Mesenchymal stem cell (in vitro differentiated cells and primary cell): ENCODE data around the gene LENG8.
A peak's percentile ranks its signal among the peaks of the same experiment; 100 is the strongest.
"Not testable (repeated sequence)": the region's sequence is repeated elsewhere in the genome, so short reads cannot be mapped to it uniquely, and the experiment has no call there.

ENCODE experiments used
- DNase-seq: peaks from one replicate; pipeline ENCODE4 v3.0.0-alpha.2; 2013
- H2AFZ ChIP-seq: one replicate; pipeline ENCODE4 v1.6.1; 2013; ENCODE audit warnings: low read depth, mild to moderate bottlenecking, control low read depth, inconsistent platforms, low read length, moderate library complexity
- H2AK5ac ChIP-seq: 2 replicates; pipeline ENCODE4 v1.6.1; 2013; ENCODE audit warnings: low read length, moderate library complexity, mild to moderate bottlenecking, inconsistent platforms; ENCODE audit not compliant: severe bottlenecking
- H2BK120ac ChIP-seq: one replicate; pipeline ENCODE4 v1.6.1; 2013; ENCODE audit warnings: low read depth, mild to moderate bottlenecking, inconsistent platforms, low read length, moderate library complexity
- H2BK12ac ChIP-seq, 2 experiments: one replicate each; pipeline ENCODE4 v1.6.1; 2013; ENCODE audit warnings: inconsistent platforms in 2 of 2, low read length in 2 of 2, mild to moderate bottlenecking in 2 of 2, moderate library complexity in 2 of 2, control low read depth in 1 of 2
- H2BK15ac ChIP-seq: one replicate; pipeline ENCODE4 v1.6.1; 2013; ENCODE audit warnings: mild to moderate bottlenecking, low read depth, inconsistent platforms; ENCODE audit not compliant: poor library complexity, severe bottlenecking
- H2BK5ac ChIP-seq: 2 replicates; pipeline ENCODE4 v1.6.1; 2013; ENCODE audit warnings: low read depth, mild to moderate bottlenecking, low read length, control low read depth, inconsistent platforms; ENCODE audit not compliant: poor library complexity, severe bottlenecking
- H3K14ac ChIP-seq, 2 experiments: one replicate each; pipeline ENCODE4 v1.6.1; 2013; ENCODE audit warnings: inconsistent platforms in 2 of 2, low read length in 2 of 2, control low read depth in 1 of 2, mild to moderate bottlenecking in 1 of 2, moderate library complexity in 1 of 2
- H3K18ac ChIP-seq, 2 experiments: one replicate each; pipeline ENCODE4 v1.6.1; 2013; ENCODE audit warnings: inconsistent platforms in 2 of 2, low read length in 2 of 2, control low read depth in 1 of 2, low read depth in 1 of 2, mild to moderate bottlenecking in 1 of 2
- H3K23ac ChIP-seq, 2 experiments: one replicate each; pipeline ENCODE4 v1.6.1; 2013; ENCODE audit warnings: inconsistent platforms in 2 of 2, low read length in 2 of 2, mild to moderate bottlenecking in 2 of 2, moderate library complexity in 2 of 2, control low read depth in 1 of 2
- H3K27ac ChIP-seq: 2 replicates; pipeline ENCODE4 v1.5.1; 2013; ENCODE audit warnings: mild to moderate bottlenecking, moderate library complexity, low read length, control low read depth, inconsistent platforms; ENCODE audit not compliant: poor library complexity, severe bottlenecking
- H3K27me3 ChIP-seq, 2 experiments: 2 replicates each; pipeline versions ENCODE4 v1.6.1 to v1.7.0; 2013; ENCODE audit warnings: low read length in 2 of 2, mild to moderate bottlenecking in 2 of 2, moderate library complexity in 2 of 2, control low read depth in 1 of 2, inconsistent platforms in 1 of 2; ENCODE audit not compliant: control insufficient read depth in 1 of 2, insufficient read depth in 1 of 2
- H3K36me3 ChIP-seq, 2 experiments: 2 replicates each; pipeline versions ENCODE4 v1.6.1 to v1.7.0; 2013; ENCODE audit warnings: low read length in 2 of 2, control low read depth in 1 of 2, inconsistent platforms in 1 of 2, low read depth in 1 of 2, mild to moderate bottlenecking in 1 of 2; ENCODE audit not compliant: insufficient read depth in 2 of 2, control insufficient read depth in 1 of 2
- H3K4ac ChIP-seq, 2 experiments: one replicate each; pipeline ENCODE4 v1.6.1; 2013; ENCODE audit warnings: inconsistent platforms in 2 of 2, low read length in 2 of 2, mild to moderate bottlenecking in 2 of 2, moderate library complexity in 2 of 2, control low read depth in 1 of 2, low read depth in 1 of 2
- H3K4me1 ChIP-seq: 2 replicates; pipeline ENCODE4 v1.6.1; 2013; ENCODE audit warnings: low read depth, low read length, control low read depth; ENCODE audit not compliant: control insufficient read depth, insufficient read depth
- H3K4me2 ChIP-seq: 2 replicates; pipeline ENCODE4 v1.6.1; 2013; ENCODE audit warnings: low read length, mild to moderate bottlenecking, inconsistent platforms; ENCODE audit not compliant: poor library complexity, severe bottlenecking
- H3K4me3 ChIP-seq, 2 experiments: 2 replicates each; pipeline versions ENCODE4 v1.5.1 to v1.7.0; 2013; ENCODE audit warnings: low read length in 2 of 2, mild to moderate bottlenecking in 2 of 2, control low read depth in 1 of 2, low read depth in 1 of 2; ENCODE audit not compliant: insufficient read depth in 1 of 2
- H3K79me1 ChIP-seq: replicated peaks from 2 replicates; pipeline ENCODE4 v1.6.1; 2013; ENCODE audit warnings: mild to moderate bottlenecking, control low read depth, low read length, inconsistent platforms; ENCODE audit not compliant: poor library complexity, severe bottlenecking
- H3K9ac ChIP-seq: 2 replicates; pipeline ENCODE4 v1.7.0; 2013; ENCODE audit warnings: mild to moderate bottlenecking, low read length, moderate library complexity
- H3K9me3 ChIP-seq: 2 replicates; pipeline ENCODE4 v1.7.0; 2013; ENCODE audit warnings: mild to moderate bottlenecking, low read length; ENCODE audit not compliant: control insufficient read depth
- H4K8ac ChIP-seq: one replicate; pipeline ENCODE4 v1.6.1; 2013; ENCODE audit warnings: inconsistent platforms, mild to moderate bottlenecking, low read length, moderate library complexity
- H4K91ac ChIP-seq: one replicate; pipeline ENCODE4 v1.6.1; 2013; ENCODE audit warnings: mild to moderate bottlenecking, low read length, inconsistent platforms
- WGBS: methylation state at CpG from one replicate; pipeline ENCODE4 v1.1.7; 2013; ENCODE audit warnings: mixed read lengths; 5-methylcytosine and 5-hydroxymethylcytosine counted together

Gene LENG8

GRCh38 chr19:54464044-54464629 is 15.1 kb downstream of the LENG8 start:
- Histone ChIP-seq H2BK15ac (no peak overlapping the region), H2AFZ (peak overlapping the region; percentile 31), H3K27ac (peak overlapping the region; percentile 98), H3K4ac (peak overlapping the region; percentile 64 to 66), H3K79me1 (peaks cover 4% of the 10 kb centered on the region), H2BK12ac (no peak overlapping the region), H3K27me3 (no peaks in the 10 kb centered on the region), H3K23ac (no peak overlapping the region), H2BK120ac (no peak overlapping the region), H2AK5ac (no peak overlapping the region), H2BK5ac (peak overlapping the region; percentile 94), H3K36me3 (peaks cover 30 to 45% of the 10 kb centered on the region in 2 experiments), H3K18ac (peak overlapping the region; percentile 64 to 89), H4K91ac (no peak overlapping the region), H3K14ac (no peak overlapping the region), H3K4me2 (peak overlapping the region; percentile 94), H3K9me3 (no peaks in the 10 kb centered on the region), H3K4me3 (peak overlapping the region; percentile 60 to 80), H3K9ac (peak overlapping the region; percentile 63), H4K8ac (peak overlapping the region; percentile 4), H3K4me1 (peaks cover 42% of the 10 kb centered on the region)
- DNase-seq = peak; percentile 92
- 1% methylated on average over 26 of the region's 26 CpGs for WGBS

GRCh38 chr19:54464630-54465425 is 15.8 kb downstream of the LENG8 start:
- Histone ChIP-seq H3K4ac (peak overlapping the region; percentile 66 to 71), H3K4me1 (peaks cover 35% of the 10 kb centered on the region), H2BK15ac (peak overlapping the region; percentile 93), H3K4me3 (peak overlapping the region; percentile 60 to 80), H3K9ac (peak overlapping the region; percentile 63), H3K36me3 (peaks cover 24 to 38% of the 10 kb centered on the region in 2 experiments), H3K79me1 (peaks cover 4% of the 10 kb centered on the region), H3K9me3 (no peaks in the 10 kb centered on the region), H2AK5ac (no peak overlapping the region), H2BK12ac (peak overlapping the region in 1 of 2 experiments; percentile 85), H4K8ac (peak overlapping the region; percentile 88), H3K14ac (no peak overlapping the region), H3K23ac (no peak overlapping the region), H3K4me2 (peak overlapping the region; percentile 94), H3K18ac (peak overlapping the region; percentile 55 to 92), H3K27ac (peak overlapping the region; percentile 98), H4K91ac (peak overlapping the region; percentile 85), H2BK5ac (peak overlapping the region; percentile 94), H3K27me3 (peaks cover 0 to 5% of the 10 kb centered on the region in 2 experiments), H2BK120ac (peak overlapping the region; percentile 58), H2AFZ (peak overlapping the region; percentile 76)
- WGBS = 20% methylated on average over 71 of the region's 87 CpGs
- peak; percentile 90 for DNase-seq

- Histone ChIP-seq H3K23ac (no peak overlapping the region), H3K4me3 (no peak overlapping the region), H3K4ac (no peak overlapping the region), H2BK5ac (no peak overlapping the region), H4K91ac (peak overlapping the region; percentile 58), H2AFZ (no peak overlapping the region), H2BK15ac (no peak overlapping the region), H3K14ac (no peak overlapping the region), H3K27me3 (peaks cover 1 to 11% of the 10 kb centered on the region in 2 experiments), H3K36me3 (peaks cover 19 to 31% of the 10 kb centered on the region in 2 experiments), H3K4me2 (no peak overlapping the region), H3K27ac (no peak overlapping the region), H2AK5ac (no peak overlapping the region), H3K9me3 (no peaks in the 10 kb centered on the region), H3K79me1 (peaks cover 4% of the 10 kb centered on the region), H3K18ac (no peak overlapping the region), H3K9ac (no peak overlapping the region), H4K8ac (peak overlapping the region; percentile 88), H2BK12ac (peak overlapping the region in 1 of 2 experiments; percentile 55), H2BK120ac (no peak overlapping the region), H3K4me1 (peaks cover 32% of the 10 kb centered on the region)
- DNase-seq = no peak
- 92% methylated on average over 49 of the region's 49 CpGs for WGBS
Observed at GRCh38 chr19:54465426-54466109, 16.6 kb downstream of the LENG8 start.

GRCh38 chr19:54466110-54466480 is 17.1 kb downstream of the LENG8 start:
- not testable (repeated sequence) for H3K23ac ChIP-seq, H2BK15ac ChIP-seq, H3K9me3 ChIP-seq, H2BK12ac ChIP-seq, H3K4me2 ChIP-seq, H2BK120ac ChIP-seq, H3K4me3 ChIP-seq, H2AFZ ChIP-seq, H3K18ac ChIP-seq, H2AK5ac ChIP-seq, DNase-seq, H3K9ac ChIP-seq, H4K8ac ChIP-seq, H3K27ac ChIP-seq, H2BK5ac ChIP-seq, H3K4ac ChIP-seq, H4K91ac ChIP-seq, H3K79me1 ChIP-seq, H3K14ac ChIP-seq
- H3K36me3 ChIP-seq = peaks cover 14 to 25% of the 10 kb centered on the region in 2 experiments
- H3K4me1 ChIP-seq = peaks cover 34% of the 10 kb centered on the region
- H3K27me3 ChIP-seq = peaks cover 7 to 16% of the 10 kb centered on the region in 2 experiments
- WGBS = 97% methylated on average over 14 of the region's 14 CpGs
